ENCODE measurements around the gene IL4I1.

DNA sequence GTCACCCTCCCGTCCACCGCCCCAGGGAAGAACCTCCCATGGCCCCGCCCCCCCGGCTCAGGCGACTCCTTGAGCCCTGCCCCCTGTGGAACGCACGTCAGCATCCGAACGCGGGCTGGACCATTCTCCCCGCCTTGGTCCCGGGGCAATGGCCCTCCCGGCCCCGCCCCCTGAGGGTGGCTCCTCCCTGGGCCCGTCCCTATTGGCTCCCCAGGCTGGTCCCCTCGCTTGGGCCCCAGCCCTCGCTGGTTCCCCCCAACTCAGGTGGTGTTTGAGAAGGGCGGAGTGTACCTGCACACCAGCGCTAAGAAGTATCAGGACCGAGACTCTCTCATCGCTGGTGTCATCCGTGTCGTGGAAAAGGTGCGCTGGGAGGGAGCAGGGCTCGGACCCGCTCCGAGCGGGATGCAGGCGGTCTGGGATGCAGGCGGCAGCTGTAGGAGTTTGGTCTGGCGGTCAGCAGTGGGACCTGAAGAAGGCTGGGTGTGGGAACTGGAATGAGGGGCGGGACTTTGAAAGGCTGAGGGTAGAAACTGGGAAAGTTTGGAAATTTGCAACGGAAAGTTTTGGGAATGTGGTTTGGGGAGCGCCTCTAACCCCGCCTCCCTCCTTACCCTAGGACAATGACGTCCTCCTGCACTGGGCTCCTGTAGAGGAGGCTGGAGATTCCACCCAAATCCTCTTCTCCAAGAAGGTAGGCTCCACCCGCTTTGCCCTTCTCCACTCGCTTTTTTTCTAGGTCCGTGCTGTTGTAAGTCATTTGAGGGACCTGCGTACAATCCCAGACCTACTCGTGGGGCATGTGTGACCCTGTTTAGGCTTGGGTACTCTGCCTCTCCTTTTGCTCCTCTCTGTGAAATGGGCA is 18.6 kb downstream of the IL4I1 start:
- TF ChIP-seq POLR2A (IDR thresholded peaks at IDR 0.05; ENCODE audit: low read length) (no peak), GATA1 (IDR thresholded peaks at IDR 0.05; ENCODE audit: low read depth, low read length) (no peak)
